ENCODE results near the gene EBF3.

EBF3 gene

DNA sequence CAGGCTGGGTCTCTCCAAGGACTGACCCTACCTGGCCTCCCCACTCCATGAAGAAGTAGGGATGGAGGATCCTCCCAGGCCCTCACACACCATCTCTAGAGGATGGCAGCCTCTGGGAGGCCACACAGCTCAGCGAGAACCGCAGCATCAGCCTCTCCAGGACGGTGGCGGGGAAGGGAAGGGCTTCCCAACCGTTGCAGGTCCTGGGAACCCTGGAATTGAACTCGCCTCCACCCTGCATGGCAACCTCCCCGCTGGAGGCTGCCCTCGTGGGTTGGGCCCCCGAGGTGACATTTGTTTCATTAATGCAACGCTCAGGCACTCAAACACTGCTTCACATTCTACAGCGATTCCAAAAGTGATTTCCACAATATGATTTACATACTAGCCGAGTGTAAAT is 58.5 kb downstream of the EBF3 start:
- in situ Hi-C loops (cut with HindIII; ENCODE audit: low sequenced_read_pairs) = no loop called here
- DNase-seq (ENCODE audit: low read depth, low spot score) = no peak
- no peak for TF ChIP-seq CTCF (IDR thresholded peaks at IDR 0.05; ENCODE audit: low read depth, low read length)
- H3K4me3 ChIP-seq (ENCODE audit: low read depth, low read length) = no peak overlapping the region

GRCh38 chr10:129904323-129904722 is 59.8 kb downstream of the EBF3 start:
- TF ChIP-seq CTCF (IDR thresholded peaks at IDR 0.05; ENCODE audit: low read depth, low read length) = no peak
- in situ Hi-C loops (cut with HindIII; ENCODE audit: low sequenced_read_pairs) = no loop called here

GRCh38 chr10:129901389-129902006 is 62.6 kb downstream of the EBF3 start:
- H3K4me3 ChIP-seq (ENCODE audit: low read depth, low read length) = no peak overlapping the region
- in situ Hi-C loops (cut with HindIII; ENCODE audit: low sequenced_read_pairs) = no loop called here
- no peak for TF ChIP-seq CTCF (IDR thresholded peaks at IDR 0.05; ENCODE audit: low read depth, low read length)
- no peak for DNase-seq (ENCODE audit: low read depth, low spot score)

More at GRCh38 chr10:129904323-129904722, 59.8 kb downstream of the EBF3 start:
- no peak overlapping the region for H3K4me3 ChIP-seq (ENCODE audit: low read depth, low read length)
- no peak for DNase-seq (ENCODE audit: low read depth, low spot score)

- H3K4me3 ChIP-seq (ENCODE audit: low read depth, low read length) = no peak overlapping the region
- no peak for TF ChIP-seq CTCF (IDR thresholded peaks at IDR 0.05; ENCODE audit: low read depth, low read length)
- no peak for DNase-seq (ENCODE audit: low read depth, low spot score)
- in situ Hi-C loops (cut with HindIII; ENCODE audit: low sequenced_read_pairs) = no loop called here
Measured at GRCh38 chr10:129900825-129901224, 63.2 kb downstream of the EBF3 start.

DNA sequence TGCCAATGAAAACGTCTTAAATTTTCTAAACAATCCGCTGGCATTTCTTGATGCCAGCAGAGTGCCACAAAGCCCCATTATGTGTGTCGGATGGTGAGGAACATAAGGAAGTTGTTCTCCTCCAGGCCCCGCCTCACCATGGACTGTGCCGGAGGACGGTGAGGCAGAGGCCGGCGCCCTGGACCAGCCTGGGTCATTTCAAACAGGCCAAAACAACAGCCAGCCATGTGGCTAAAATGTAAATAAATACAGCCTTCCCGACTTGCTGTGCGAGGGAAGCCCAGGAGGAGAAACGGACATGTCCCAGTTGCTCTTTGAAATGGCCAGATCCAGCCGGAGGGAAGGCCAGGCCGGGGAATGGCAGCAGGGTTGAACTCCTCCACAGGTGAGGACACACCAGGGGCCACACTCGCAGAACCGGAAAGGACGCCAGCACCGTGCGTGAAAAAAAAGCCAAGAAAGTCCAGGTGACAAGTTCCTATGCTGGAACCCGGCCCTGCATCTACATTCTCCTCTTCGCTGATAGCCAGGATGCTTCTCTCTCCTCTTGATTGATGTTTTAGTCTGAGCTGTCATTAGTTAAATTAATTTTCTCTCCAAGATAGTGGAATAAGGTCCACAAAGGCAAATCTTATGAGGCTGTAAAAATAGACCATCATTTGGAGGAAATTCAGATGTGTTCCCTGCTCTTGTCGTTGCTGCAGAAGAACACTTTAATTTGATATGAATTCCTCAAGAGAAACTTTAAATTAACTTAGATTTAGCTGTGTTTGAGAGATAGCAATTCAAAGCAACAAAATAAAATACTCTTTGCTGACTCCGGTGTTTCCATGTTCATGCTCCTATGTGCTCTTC is 64.6 kb downstream of the EBF3 start:
- H3K4me3 ChIP-seq (ENCODE audit: low read depth, low read length) = no peak overlapping the region
- in situ Hi-C loops (cut with HindIII; ENCODE audit: low sequenced_read_pairs) = no loop called here
- TF ChIP-seq CTCF (IDR thresholded peaks at IDR 0.05; ENCODE audit: low read depth, low read length) = no peak
- DNase-seq (ENCODE audit: low read depth, low spot score) = no peak

DNA sequence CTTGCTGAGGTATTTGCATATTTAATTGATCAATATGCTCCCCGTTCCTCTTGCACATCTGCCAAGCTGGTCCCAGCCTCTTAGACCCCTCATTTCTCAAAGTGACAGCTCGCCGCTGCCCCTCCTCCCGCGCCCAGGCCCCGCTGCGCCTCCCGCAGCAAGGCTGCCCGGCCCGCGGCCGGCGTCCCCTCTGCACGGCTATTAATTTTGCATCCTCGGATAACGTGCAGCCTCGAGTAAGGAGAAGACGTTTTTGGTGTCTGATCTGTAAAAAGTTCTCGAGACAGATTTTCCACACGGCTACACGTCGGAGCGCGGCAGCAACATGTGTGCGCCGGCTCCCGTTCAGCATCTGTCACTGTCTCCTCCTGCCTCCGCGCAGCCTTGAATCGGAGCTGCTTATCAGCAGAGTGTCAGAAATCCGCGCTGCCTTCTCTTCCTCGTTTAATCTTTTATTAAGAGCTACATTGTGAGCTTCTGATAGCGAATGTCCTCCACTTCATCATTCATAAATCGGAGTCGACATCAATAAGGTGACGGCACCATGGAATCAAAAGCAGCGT is 65.3 kb downstream of the EBF3 start:
- no peak for TF ChIP-seq CTCF (IDR thresholded peaks at IDR 0.05; ENCODE audit: low read depth, low read length)
- H3K4me3 ChIP-seq (ENCODE audit: low read depth, low read length) = no peak overlapping the region
- no peak for DNase-seq (ENCODE audit: low read depth, low spot score)
- in situ Hi-C loops (cut with HindIII; ENCODE audit: low sequenced_read_pairs) = no loop called here

Data from astrocyte of the spinal cord (primary cell).